Measurements from ENCODE around the gene PARN. TPM values are rescaled to one million over a fixed set of nuclear protein-coding genes. Genes with fewer than 3 reads are reported as not detected.
A peak's percentile ranks its signal among the peaks of the same experiment; 100 is the strongest.
"Not testable (repeated sequence)": the region's sequence is repeated elsewhere in the genome, so short reads cannot be mapped to it uniquely, and the experiment has no call there.

PARN gene
- total and polyA plus RNA-seq, 7 donors: 14.4 to 75.3 (median 33.6) TPM

DNA sequence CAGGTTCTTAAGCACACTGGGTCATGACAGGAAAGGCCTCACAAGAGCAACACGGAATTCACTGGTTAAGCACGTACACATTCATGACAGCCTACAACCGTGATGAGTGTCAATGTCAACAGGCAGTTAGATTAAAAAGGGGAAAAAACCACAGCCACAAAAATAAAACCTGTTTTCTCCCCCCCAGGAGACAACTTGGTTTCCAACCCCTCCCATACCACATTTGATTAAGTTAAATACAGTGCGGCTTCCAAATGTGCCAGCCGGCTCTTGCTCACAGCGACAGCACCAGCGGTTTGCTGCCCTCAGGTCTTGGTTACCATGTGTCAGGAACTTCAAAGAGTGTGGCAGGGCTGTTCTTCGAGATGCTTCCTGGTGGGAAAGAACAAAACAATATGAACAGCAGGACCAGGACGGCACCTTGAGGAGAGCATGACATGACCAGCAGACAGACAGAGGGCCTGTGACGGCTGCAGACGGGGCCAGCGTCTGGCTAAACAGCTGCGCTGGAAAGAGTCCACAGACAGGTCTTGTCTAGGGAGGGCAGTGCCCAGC, 193.6 kb downstream of the PARN start:
- DNase-seq: no peak
- H3K27ac ChIP-seq: no peak overlapping the region
- H3K36me3 ChIP-seq: peaks cover 0 to 11% (median 0%) of the 10 kb centered on the region in 4 donors
- no peak overlapping the region for H3K4me3 ChIP-seq
- no peaks in the 10 kb centered on the region for H3K9me3 ChIP-seq
- H3K27me3 ChIP-seq: no peaks in the 10 kb centered on the region
- intact Hi-C loops (cut with DNase I): no loop called here
- TF ChIP-seq POLR2AphosphoS5 (IDR thresholded peaks at IDR 0.05) (no peak), POLR2A (IDR thresholded peaks at IDR 0.05) (no peak), EP300 (IDR thresholded peaks at IDR 0.05) (no peak)
- TF ChIP-seq, protein P1, sequence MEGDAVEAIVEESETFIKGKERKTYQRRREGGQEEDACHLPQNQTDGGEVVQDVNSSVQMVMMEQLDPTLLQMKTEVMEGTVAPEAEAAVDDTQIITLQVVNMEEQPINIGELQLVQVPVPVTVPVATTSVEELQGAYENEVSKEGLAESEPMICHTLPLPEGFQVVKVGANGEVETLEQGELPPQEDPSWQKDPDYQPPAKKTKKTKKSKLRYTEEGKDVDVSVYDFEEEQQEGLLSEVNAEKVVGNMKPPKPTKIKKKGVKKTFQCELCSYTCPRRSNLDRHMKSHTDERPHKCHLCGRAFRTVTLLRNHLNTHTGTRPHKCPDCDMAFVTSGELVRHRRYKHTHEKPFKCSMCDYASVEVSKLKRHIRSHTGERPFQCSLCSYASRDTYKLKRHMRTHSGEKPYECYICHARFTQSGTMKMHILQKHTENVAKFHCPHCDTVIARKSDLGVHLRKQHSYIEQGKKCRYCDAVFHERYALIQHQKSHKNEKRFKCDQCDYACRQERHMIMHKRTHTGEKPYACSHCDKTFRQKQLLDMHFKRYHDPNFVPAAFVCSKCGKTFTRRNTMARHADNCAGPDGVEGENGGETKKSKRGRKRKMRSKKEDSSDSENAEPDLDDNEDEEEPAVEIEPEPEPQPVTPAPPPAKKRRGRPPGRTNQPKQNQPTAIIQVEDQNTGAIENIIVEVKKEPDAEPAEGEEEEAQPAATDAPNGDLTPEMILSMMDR (IDR thresholded peaks at IDR 0.05): no peak
- H3K4me1 ChIP-seq: no peaks in the 10 kb centered on the region
- 79 to 91% methylated on average over 13 of the region's 13 CpGs for WGBS, 2 donors

DNA sequence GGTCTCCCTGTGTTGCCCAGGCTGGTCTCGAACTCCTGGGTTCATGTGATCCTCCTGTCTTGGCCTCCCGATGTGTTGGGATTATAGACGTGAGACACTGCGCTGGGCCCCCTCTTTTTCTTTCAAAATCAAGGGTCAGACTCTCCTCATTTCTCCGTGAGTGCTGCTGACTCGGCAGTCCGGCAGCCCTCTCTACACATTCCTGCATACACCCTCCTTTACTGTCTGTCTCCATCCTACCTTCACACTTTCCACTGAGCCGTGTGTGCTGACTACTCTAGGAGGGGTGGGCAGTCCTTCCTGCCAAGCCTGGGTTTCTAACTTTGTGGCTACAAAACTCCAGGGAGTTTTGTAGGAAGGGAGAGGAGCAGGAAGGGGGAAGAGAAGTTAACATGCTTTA, 195.2 kb downstream of the PARN start:
- 96 to 97% methylated on average over 8 of the region's 8 CpGs for whole genome bisulfite sequencing, 2 donors
- TF ChIP-seq POLR2AphosphoS5 (IDR thresholded peaks at IDR 0.05) (no peak), EP300 (IDR thresholded peaks at IDR 0.05) (no peak), POLR2A (IDR thresholded peaks at IDR 0.05) (no peak)
- TF ChIP-seq, protein P1 (IDR thresholded peaks at IDR 0.05): no peak
- Histone ChIP-seq H3K27me3 (no peaks in the 10 kb centered on the region), H3K27ac (no peak overlapping the region), H3K4me3 (no peak overlapping the region), H3K36me3 (peaks cover 0 to 18% (median 0%) of the 10 kb centered on the region in 4 donors), H3K9me3 (no peaks in the 10 kb centered on the region), H3K4me1 (no peaks in the 10 kb centered on the region)
- intact Hi-C loops (cut with DNase I): no loop called here
- no peak for DNase-seq

DNA sequence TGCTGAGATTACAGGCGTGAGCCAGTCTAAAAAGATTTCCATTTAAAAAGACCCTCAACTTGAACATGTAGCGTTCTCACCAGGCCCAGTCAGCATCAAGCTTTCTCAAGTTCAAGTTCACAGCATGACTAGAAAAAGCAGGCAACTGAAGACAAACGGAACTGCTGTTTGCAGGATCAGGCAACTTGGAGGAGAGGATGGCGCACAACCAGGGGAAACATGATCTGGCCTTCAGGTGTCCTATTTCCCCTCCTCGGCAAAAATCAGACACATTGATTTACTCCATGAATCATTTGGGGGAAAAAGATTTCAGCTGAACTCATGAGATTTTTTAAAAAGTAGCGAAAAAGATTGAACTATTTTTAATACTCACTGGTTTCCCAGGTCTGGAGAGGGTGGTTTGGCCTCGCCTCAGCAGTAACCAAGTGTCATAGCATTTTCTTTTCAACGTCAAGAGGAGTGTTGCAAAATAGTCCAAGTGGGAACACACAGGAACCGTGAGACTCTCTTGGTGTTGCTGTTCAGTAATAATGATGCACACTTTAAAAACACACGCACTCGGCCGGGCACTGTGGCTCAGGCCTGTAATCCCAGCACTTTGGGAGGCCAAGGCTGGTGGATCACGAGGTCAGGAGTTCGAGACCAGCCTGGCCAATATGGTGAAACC, 201.0 kb downstream of the PARN start:
- H3K27me3 ChIP-seq; H3K27ac ChIP-seq; H3K9me3 ChIP-seq; intact Hi-C loops (cut with DNase I); H3K4me3 ChIP-seq; H3K36me3 ChIP-seq; DNase-seq; H3K4me1 ChIP-seq: not testable (repeated sequence)
- 96 to 97% methylated on average over 14 of the region's 14 CpGs for WGBS, 2 donors

DNA sequence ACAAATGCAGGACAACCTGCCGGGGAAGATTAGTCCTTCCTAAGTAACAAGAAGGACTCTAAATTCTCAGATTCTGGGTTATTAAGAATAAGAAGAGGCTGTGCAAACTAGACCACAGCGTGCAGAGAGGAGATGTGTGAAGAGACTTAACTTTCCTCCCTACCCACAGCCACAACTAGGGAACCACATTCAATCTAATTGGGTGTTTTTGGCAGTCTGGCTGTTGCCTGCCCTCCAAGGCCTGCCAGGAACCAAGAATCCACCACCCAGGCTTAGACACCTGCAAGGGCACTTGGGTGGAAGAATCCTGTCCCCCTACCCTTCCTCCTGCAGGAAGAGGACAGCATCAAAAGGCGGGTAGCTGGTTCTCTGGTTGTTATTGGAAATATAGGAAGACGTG, 202.0 kb downstream of the PARN start:
- Histone ChIP-seq H3K27me3 (no peaks in the 10 kb centered on the region), H3K4me3 (no peak overlapping the region), H3K36me3 (peaks cover 0 to 7% (median 0%) of the 10 kb centered on the region in 4 donors), H3K9me3 (no peaks in the 10 kb centered on the region), H3K4me1 (peaks cover 0 to 6% (median 0%) of the 10 kb centered on the region in 4 donors), H3K27ac (peak overlapping the region in 2 of 4 donors; percentile 6 to 12)
- WGBS, 2 donors: 91 to 92% methylated on average over 4 of the region's 4 CpGs
- TF ChIP-seq POLR2AphosphoS5 (IDR thresholded peaks at IDR 0.05): no peak
- intact Hi-C loops (cut with DNase I): no loop called here
- no peak for DNase-seq

DNA sequence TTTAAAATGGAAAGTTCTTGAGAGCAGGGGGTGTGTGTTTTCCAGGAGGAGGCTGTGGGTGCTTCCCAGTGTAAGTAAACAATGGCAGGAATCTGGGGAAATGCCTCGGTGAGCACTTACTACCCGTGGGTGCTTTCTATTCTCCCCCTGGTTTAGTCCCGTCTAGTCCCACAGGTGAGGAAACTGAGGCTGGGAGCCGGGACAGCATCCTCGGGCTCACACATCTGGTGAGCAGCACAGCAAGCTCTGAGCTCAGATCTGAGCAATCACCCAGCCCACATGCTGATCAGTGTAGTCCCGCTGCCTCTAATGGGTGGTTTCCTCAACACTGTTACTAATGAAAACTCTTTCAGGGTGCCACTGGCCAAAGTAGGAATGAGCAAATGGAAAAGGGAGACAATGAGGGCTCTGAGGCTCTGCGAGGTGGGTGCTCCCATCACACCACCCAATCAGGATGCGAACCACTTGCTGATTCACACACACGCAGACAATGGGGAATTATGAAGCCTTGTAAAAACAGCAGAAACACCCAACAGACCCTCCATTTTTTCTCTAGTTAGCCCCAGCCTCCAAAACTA, 202.6 kb downstream of the PARN start:
- WGBS, 2 donors: 83% methylated on average over 9 of the region's 9 CpGs
- Histone ChIP-seq H3K9me3 (no peaks in the 10 kb centered on the region), H3K27me3 (no peaks in the 10 kb centered on the region), H3K4me3 (no peak overlapping the region), H3K4me1 (peaks cover 0 to 6% (median 0%) of the 10 kb centered on the region in 4 donors), H3K27ac (peak overlapping the region in 2 of 4 donors; percentile 35 to 39), H3K36me3 (peaks cover 0 to 7% (median 0%) of the 10 kb centered on the region in 4 donors)
- intact Hi-C loops (cut with DNase I): no loop called here
- TF ChIP-seq, protein P1 (IDR thresholded peaks at IDR 0.05): no peak
- TF ChIP-seq EP300 (IDR thresholded peaks at IDR 0.05): no peak
- TF ChIP-seq POLR2AphosphoS5 (IDR thresholded peaks at IDR 0.05): peak in 3 of 4 donors; percentile 36 to 54 (median 44)
- TF ChIP-seq POLR2A (IDR thresholded peaks at IDR 0.05): no peak
- no peak for DNase-seq

Measured in sigmoid colon (tissue), 7 donors.